ENCODE data around the gene RASGRF2. TPM values are rescaled to one million over a fixed set of nuclear protein-coding genes. Genes with fewer than 3 reads are reported as not detected.
"Not testable (repeated sequence)": the region's sequence is repeated elsewhere in the genome, so short reads cannot be mapped to it uniquely, and the experiment has no call there.

Gene RASGRF2
- total and polyA plus RNA-seq, 2 donors = 0.76 to 1.8 TPM

DNA sequence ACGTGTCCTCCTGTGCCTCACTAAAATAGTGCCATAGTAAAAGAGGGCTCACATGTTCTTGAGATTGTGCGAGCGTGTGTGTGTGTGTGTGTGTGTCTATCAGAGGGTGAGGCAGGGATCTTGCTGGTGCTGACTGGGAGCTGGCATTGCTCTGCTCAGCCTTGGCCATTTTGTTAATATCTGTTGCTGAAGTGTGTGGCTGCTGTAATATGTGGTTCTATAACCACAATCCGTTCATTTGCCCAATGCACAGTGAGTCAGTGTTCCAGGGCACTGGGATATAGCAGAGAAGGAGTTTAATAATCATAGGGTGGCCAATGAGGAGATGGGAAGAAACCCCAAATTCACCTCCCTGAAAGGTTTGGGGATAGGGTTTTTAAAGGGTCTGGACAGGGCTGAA lies 61.3 kb downstream of the RASGRF2 start:
- H3K27ac ChIP-seq (ENCODE audit: low read depth in 1 of 2, low read length in 1 of 2) = no peak overlapping the region
- H3K27me3 ChIP-seq (ENCODE audit: control insufficient read depth in 2 of 2, insufficient read depth in 1 of 2, low read length in 1 of 2) = no peaks in the 10 kb centered on the region
- no peaks in the 10 kb centered on the region for H3K9me3 ChIP-seq (ENCODE audit: control insufficient read depth in 2 of 2, insufficient read depth in 1 of 2, low read length in 1 of 2)
- peaks cover 0 to 3% of the 10 kb centered on the region in 2 donors for H3K4me1 ChIP-seq (ENCODE audit: control insufficient read depth in 2 of 2, insufficient read depth in 2 of 2, low read length in 2 of 2)
- DNase-seq (ENCODE audit: low read depth in 6 of 9, low spot score in 9 of 9) = no peak
- WGBS = 96% methylated on average over 4 of the region's 4 CpGs
- H3K4me3 ChIP-seq (ENCODE audit: low read length in 2 of 2) = no peak overlapping the region
- no peaks in the 10 kb centered on the region for H3K36me3 ChIP-seq (ENCODE audit: control insufficient read depth in 2 of 2, insufficient read depth in 2 of 2, low read length in 1 of 2)

GRCh38 chr5:81021951-81022687 lies 62.0 kb downstream of the RASGRF2 start:
- Histone ChIP-seq H3K9me3 (ENCODE audit: control insufficient read depth in 2 of 2, insufficient read depth in 1 of 2, low read length in 1 of 2) (no peaks in the 10 kb centered on the region), H3K36me3 (ENCODE audit: control insufficient read depth in 2 of 2, insufficient read depth in 2 of 2, low read length in 1 of 2) (no peaks in the 10 kb centered on the region), H3K4me1 (ENCODE audit: control insufficient read depth in 2 of 2, insufficient read depth in 2 of 2, low read length in 2 of 2) (peaks cover 0 to 1% of the 10 kb centered on the region in 2 donors), H3K4me3 (ENCODE audit: low read length in 2 of 2) (no peak overlapping the region), H3K27me3 (ENCODE audit: control insufficient read depth in 2 of 2, insufficient read depth in 1 of 2, low read length in 1 of 2) (no peaks in the 10 kb centered on the region), H3K27ac (ENCODE audit: low read depth in 1 of 2, low read length in 1 of 2) (no peak overlapping the region)
- WGBS = 94% methylated on average over 10 of the region's 10 CpGs
- DNase-seq (ENCODE audit: low read depth in 6 of 9, low spot score in 9 of 9) = no peak

DNA sequence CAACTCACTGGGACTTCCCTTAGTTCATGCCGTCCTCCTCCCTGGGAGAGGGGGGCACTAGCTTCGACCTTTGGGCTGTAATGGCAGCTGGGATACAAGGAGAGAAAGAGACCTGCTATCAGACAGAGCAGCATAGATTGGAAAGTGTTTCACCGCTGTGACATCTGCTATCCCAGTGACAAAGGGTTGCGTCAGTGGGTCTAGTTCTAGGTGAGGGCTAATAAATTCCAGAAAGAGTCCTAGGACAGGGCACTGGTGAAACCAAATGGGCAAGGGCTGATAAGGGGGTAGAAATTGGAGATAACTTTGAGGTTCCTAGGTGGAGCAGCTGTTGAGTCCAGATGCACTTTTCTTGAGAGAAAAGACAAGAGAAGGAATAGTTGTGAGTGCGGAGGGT lies 62.5 kb downstream of the RASGRF2 start:
- no peak for DNase-seq (ENCODE audit: low read depth in 6 of 9, low spot score in 9 of 9)
- H3K9me3 ChIP-seq (ENCODE audit: control insufficient read depth in 2 of 2, insufficient read depth in 1 of 2, low read length in 1 of 2) = no peaks in the 10 kb centered on the region
- H3K4me3 ChIP-seq (ENCODE audit: low read length in 2 of 2) = no peak overlapping the region
- no peaks in the 10 kb centered on the region for H3K27me3 ChIP-seq (ENCODE audit: control insufficient read depth in 2 of 2, insufficient read depth in 1 of 2, low read length in 1 of 2)
- no peaks in the 10 kb centered on the region for H3K36me3 ChIP-seq (ENCODE audit: control insufficient read depth in 2 of 2, insufficient read depth in 2 of 2, low read length in 1 of 2)
- H3K4me1 ChIP-seq (ENCODE audit: control insufficient read depth in 2 of 2, insufficient read depth in 2 of 2, low read length in 2 of 2) = no peaks in the 10 kb centered on the region
- H3K27ac ChIP-seq (ENCODE audit: low read depth in 1 of 2, low read length in 1 of 2) = no peak overlapping the region
- 93% methylated on average over 5 of the region's 5 CpGs for WGBS

GRCh38 chr5:81023261-81023970 lies 63.3 kb downstream of the RASGRF2 start:
- H3K4me1 ChIP-seq (ENCODE audit: control insufficient read depth in 2 of 2, insufficient read depth in 2 of 2, low read length in 2 of 2) = no peaks in the 10 kb centered on the region
- H3K9me3 ChIP-seq (ENCODE audit: control insufficient read depth in 2 of 2, insufficient read depth in 1 of 2, low read length in 1 of 2) = no peaks in the 10 kb centered on the region
- DNase-seq (ENCODE audit: low read depth in 6 of 9, low spot score in 9 of 9) = no peak
- no peaks in the 10 kb centered on the region for H3K27me3 ChIP-seq (ENCODE audit: control insufficient read depth in 2 of 2, insufficient read depth in 1 of 2, low read length in 1 of 2)
- WGBS = 95% methylated on average over 2 of the region's 2 CpGs
- H3K27ac ChIP-seq (ENCODE audit: low read depth in 1 of 2, low read length in 1 of 2) = no peak overlapping the region
- H3K36me3 ChIP-seq (ENCODE audit: control insufficient read depth in 2 of 2, insufficient read depth in 2 of 2, low read length in 1 of 2) = no peaks in the 10 kb centered on the region
- H3K4me3 ChIP-seq (ENCODE audit: low read length in 2 of 2) = no peak overlapping the region

- DNase-seq (ENCODE audit: low read depth in 6 of 9, low spot score in 9 of 9) = no peak
- peaks cover 0 to 5% of the 10 kb centered on the region in 2 donors for H3K9me3 ChIP-seq (ENCODE audit: control insufficient read depth in 2 of 2, insufficient read depth in 1 of 2, low read length in 1 of 2)
- no peaks in the 10 kb centered on the region for H3K27me3 ChIP-seq (ENCODE audit: control insufficient read depth in 2 of 2, insufficient read depth in 1 of 2, low read length in 1 of 2)
- 94% methylated on average over 5 of the region's 5 CpGs for WGBS
- H3K27ac ChIP-seq (ENCODE audit: low read depth in 1 of 2, low read length in 1 of 2) = no peak overlapping the region
- no peak overlapping the region for H3K4me3 ChIP-seq (ENCODE audit: low read length in 2 of 2)
- no peaks in the 10 kb centered on the region for H3K36me3 ChIP-seq (ENCODE audit: control insufficient read depth in 2 of 2, insufficient read depth in 2 of 2, low read length in 1 of 2)
- no peaks in the 10 kb centered on the region for H3K4me1 ChIP-seq (ENCODE audit: control insufficient read depth in 2 of 2, insufficient read depth in 2 of 2, low read length in 2 of 2)
These were observed 67.4 kb downstream of the RASGRF2 start for GRCh38 chr5:81027481-81028058.

- 98% methylated on average over 6 of the region's 6 CpGs for WGBS
- not testable (repeated sequence) for H3K4me3 ChIP-seq (ENCODE audit: low read length in 2 of 2); DNase-seq (ENCODE audit: low read depth in 6 of 9, low spot score in 9 of 9); H3K27me3 ChIP-seq (ENCODE audit: control insufficient read depth in 2 of 2, insufficient read depth in 1 of 2, low read length in 1 of 2); H3K4me1 ChIP-seq (ENCODE audit: control insufficient read depth in 2 of 2, insufficient read depth in 2 of 2, low read length in 2 of 2); H3K27ac ChIP-seq (ENCODE audit: low read depth in 1 of 2, low read length in 1 of 2); H3K9me3 ChIP-seq (ENCODE audit: control insufficient read depth in 2 of 2, insufficient read depth in 1 of 2, low read length in 1 of 2); H3K36me3 ChIP-seq (ENCODE audit: control insufficient read depth in 2 of 2, insufficient read depth in 2 of 2, low read length in 1 of 2)
These were observed 68.7 kb downstream of the RASGRF2 start for GRCh38 chr5:81028888-81029287.

GRCh38 chr5:81029736-81030135 lies 69.6 kb downstream of the RASGRF2 start:
- not testable (repeated sequence) for H3K27me3 ChIP-seq (ENCODE audit: control insufficient read depth in 2 of 2, insufficient read depth in 1 of 2, low read length in 1 of 2); H3K27ac ChIP-seq (ENCODE audit: low read depth in 1 of 2, low read length in 1 of 2); H3K9me3 ChIP-seq (ENCODE audit: control insufficient read depth in 2 of 2, insufficient read depth in 1 of 2, low read length in 1 of 2); H3K4me3 ChIP-seq (ENCODE audit: low read length in 2 of 2); H3K36me3 ChIP-seq (ENCODE audit: control insufficient read depth in 2 of 2, insufficient read depth in 2 of 2, low read length in 1 of 2); H3K4me1 ChIP-seq (ENCODE audit: control insufficient read depth in 2 of 2, insufficient read depth in 2 of 2, low read length in 2 of 2); DNase-seq (ENCODE audit: low read depth in 6 of 9, low spot score in 9 of 9)
- 84% methylated on average over 4 of the region's 4 CpGs for WGBS

DNA sequence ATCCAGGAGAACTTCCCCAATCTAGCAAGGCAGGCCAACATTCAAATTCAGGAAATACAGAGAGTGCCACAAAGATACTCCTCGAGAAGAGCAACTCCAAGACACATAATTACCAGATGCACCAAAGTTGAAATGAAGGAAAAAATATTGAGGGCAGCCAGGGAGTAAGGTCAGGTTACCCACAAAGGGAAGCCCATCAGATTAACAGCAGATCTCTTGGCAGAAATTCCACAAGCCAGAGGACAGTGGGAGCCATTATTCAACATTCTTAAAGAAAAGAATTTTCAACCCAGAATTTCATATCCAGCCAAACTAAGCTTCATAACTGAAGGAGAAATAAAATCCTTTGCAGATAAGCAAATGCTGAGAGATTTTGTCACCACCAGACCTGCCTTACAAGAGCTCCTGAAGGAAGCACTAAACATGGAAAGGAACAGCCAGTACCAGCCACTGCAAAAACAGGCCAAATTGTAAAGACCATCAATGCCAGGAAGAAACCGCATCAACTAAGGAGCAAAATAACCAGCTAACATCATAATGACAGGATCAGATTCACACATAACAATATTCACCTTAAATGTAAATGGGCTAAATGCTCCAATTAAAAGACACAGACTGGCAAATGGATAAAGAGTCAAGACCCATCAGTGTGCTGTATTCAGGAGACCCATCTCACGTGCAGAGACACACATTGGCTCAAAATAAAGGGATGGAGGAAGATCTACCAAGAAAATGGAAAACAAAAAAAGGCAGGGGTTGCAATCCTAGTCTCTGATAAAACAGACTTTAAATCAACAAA lies 70.3 kb downstream of the RASGRF2 start:
- 95% methylated on average over 3 of the region's 3 CpGs for WGBS

DNA sequence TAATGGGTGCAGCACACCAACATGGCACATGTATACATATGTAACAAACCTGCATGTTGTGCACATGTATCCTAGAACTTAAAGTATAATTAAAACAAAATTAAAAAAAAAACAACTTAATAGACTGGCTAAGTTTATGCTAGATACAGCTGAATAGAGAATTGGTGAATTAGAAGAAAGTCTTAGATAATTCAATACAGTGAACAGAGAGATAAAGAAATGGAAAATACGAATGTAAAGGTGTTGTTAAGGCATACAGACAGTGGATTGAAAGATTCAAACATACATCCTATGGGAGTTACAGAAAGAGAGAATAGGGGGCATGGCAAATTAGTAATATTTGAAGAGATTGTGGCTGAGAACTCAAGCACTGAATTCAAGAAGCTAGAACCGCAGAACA lies 75.4 kb downstream of the RASGRF2 start:
- WGBS = 97% methylated on average over 2 of the region's 2 CpGs
- Histone ChIP-seq H3K9me3 (ENCODE audit: control insufficient read depth in 2 of 2, insufficient read depth in 1 of 2, low read length in 1 of 2) (no peaks in the 10 kb centered on the region), H3K27ac (ENCODE audit: low read depth in 1 of 2, low read length in 1 of 2) (no peak overlapping the region), H3K4me1 (ENCODE audit: control insufficient read depth in 2 of 2, insufficient read depth in 2 of 2, low read length in 2 of 2) (no peaks in the 10 kb centered on the region), H3K36me3 (ENCODE audit: control insufficient read depth in 2 of 2, insufficient read depth in 2 of 2, low read length in 1 of 2) (no peaks in the 10 kb centered on the region), H3K4me3 (ENCODE audit: low read length in 2 of 2) (no peak overlapping the region), H3K27me3 (ENCODE audit: control insufficient read depth in 2 of 2, insufficient read depth in 1 of 2, low read length in 1 of 2) (no peaks in the 10 kb centered on the region)
- no peak for DNase-seq (ENCODE audit: low read depth in 6 of 9, low spot score in 9 of 9)

More for the DNA sequence above, 70.3 kb downstream of the RASGRF2 start:
- not testable (repeated sequence) for H3K27me3 ChIP-seq (ENCODE audit: control insufficient read depth in 2 of 2, insufficient read depth in 1 of 2, low read length in 1 of 2); H3K36me3 ChIP-seq (ENCODE audit: control insufficient read depth in 2 of 2, insufficient read depth in 2 of 2, low read length in 1 of 2); DNase-seq (ENCODE audit: low read depth in 6 of 9, low spot score in 9 of 9); H3K4me3 ChIP-seq (ENCODE audit: low read length in 2 of 2); H3K9me3 ChIP-seq (ENCODE audit: control insufficient read depth in 2 of 2, insufficient read depth in 1 of 2, low read length in 1 of 2); H3K27ac ChIP-seq (ENCODE audit: low read depth in 1 of 2, low read length in 1 of 2); H3K4me1 ChIP-seq (ENCODE audit: control insufficient read depth in 2 of 2, insufficient read depth in 2 of 2, low read length in 2 of 2)
